NCI-H2171 treated with DMSO at 0.1 percent for 48 hours (cell line): ENCODE measurements around the gene DPY30.
"Not testable (repeated sequence)": the region's sequence is repeated elsewhere in the genome, so short reads cannot be mapped to it uniquely, and the experiment has no call there.

Experiments used
- DNase-seq: peaks from one replicate; lab custom pipeline; 2025; lab: John Stamatoyannopoulos, UW

Gene DPY30

DNA sequence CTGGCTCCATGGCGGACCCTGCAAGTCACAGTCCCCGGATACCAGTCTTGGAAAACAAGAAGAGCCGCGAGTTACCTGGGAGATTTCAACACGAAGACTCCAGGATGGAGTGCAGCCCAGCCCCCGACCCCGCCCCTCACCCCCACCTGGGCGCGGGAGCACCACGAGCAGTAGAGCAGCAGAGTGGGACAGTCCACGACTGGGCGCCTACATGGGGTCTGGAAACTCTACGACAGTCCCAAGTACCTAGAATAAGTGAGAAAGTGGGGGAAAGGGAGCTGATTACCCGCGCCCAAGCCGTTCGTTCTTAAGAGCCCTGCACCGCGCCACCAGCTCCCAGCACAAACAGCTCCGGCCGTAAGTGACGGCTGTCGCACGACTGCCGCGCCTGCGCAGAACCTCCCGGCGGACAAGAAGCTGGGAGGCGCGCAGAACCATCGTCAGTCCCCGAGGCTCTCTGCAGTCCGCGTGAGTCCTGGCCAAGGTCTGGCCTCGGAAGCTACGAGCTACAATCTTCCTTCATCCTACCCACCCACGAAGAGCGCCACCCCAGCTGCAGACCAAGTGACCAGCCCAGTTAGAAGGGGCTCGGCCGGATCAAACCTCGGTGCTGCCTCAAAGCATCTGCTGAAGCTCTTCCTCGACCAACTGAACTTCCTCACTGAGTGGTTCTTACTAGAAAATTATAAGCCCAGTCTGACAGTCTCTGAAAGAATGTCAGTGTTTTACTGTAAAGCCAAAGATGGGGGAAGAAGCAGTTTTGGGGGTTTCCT, at the start of gene DPY30:
Gene DPY30, minus strand, starts transcription at position 359 of the 773 bp plus-strand sequence. Its CDS starts 349 bp downstream, at position 10.
- DNase-seq, result peak; percentile 93

DNA sequence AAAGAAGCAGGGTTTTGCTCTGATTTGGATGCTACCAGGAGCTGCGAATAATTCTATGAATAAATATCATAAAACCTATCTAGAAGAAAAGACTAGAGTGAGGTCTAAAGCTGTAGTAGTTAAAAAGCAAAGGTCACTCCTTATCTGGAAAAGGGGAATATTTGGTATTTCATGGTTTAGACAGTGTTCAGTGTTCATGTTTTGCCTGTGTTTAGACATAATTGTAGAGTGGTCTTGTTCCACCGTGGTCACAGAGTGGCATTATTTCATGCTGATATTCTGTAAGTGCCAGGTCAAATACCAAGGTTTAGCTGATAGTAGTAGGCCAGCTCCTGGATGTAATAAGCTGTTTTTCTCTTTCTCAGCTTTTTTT, 34.5 kb upstream of the DPY30 start:
- DNase-seq, result no peak

DNA sequence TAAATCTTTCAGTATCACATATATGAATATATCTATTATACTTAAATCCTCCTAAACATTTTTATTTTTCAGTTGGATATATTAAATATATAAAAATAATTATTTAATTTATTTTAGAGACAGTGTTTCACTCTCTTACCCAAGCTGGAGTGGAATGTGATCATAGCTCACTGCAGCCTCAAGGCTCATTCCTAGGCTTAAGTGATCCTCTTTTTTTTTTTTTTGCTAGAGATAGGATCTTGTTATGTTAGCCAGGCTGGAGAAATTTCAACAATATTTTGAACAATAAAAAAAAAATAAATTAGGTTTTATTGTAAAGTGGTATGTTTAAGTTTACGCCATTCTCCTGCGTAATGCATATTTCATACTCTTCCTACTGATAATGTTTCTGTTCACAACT, 27.9 kb upstream of the DPY30 start:
- DNase-seq, result no peak

DNA sequence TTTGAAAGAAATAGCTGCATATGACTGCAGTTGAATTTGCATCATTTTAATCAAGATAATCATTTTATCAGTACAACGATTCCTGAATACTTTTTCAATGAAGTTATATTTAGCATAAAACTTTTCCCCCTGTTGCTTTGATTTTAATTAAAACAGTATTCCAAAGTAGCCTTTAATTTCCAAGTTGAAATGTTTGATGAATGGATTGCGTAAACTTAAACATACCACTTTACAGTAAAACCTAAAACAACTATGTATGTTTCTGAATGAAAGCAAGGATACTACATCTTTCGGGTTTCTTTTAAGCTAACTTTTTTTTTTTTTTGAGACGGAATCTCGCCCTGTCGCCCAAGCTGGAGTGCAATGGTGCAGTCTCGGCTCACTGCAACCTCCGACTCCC, 25.1 kb upstream of the DPY30 start:
- DNase-seq, result no peak

DNA sequence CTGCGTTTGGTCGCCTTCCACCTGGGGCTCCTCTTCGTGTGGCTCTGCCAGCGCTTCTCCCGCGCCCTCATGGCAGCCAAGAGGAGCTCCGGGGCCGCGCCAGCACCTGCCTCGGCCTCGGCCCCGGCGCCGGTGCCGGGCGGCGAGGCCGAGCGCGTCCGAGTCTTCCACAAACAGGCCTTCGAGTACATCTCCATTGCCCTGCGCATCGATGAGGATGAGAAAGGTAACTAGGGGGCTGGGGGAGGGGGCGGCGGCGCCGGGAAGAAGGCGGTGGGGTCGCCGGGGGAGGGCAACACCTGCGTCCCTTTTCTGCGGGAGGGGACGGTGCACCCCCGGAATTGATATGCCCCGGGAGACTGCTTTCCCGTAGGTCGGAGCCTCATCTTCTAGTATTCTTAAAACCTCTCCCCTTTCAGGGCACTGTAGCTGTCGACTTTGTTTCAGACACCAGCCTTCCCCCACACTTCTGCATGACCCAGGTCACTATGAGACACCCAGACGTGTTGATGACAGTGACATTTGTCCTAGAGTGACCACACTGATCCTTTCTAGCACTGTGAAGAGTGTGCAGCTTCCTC, 24.5 kb upstream of the DPY30 start:
- DNase-seq, result peak; percentile 51

DNA sequence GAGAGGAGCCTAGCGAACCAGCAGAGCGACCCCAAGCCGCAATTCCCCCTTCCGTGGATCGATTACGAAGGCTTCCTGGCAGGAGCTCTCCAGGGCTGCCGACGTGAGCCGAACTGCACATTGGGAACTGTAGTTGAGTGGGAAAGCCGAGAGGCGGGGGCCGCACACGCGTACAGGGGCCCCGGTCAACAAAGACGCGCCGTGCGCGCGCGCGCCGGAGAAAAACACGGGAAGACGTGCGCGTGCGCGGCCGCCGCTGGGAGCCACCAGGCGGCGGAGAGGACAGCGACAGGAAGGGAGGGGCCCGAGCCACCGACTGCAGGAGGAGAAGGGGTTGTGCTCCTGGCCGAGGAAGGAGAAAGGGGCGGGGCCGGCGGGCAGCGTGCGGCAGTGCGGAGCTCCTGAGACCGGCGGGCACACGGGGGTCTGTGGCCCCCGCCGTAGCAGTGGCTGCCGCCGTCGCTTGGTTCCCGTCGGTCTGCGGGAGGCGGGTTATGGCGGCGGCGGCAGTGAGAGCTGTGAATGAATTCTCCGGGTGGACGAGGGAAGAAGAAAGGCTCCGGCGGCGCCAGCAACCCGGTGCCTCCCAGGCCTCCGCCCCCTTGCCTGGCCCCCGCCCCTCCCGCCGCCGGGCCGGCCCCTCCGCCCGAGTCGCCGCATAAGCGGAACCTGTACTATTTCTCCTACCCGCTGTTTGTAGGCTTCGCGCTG, 23.9 kb upstream of the DPY30 start, which contains the start of gene SPAST:
Gene SPAST, plus strand, starts transcription at position 247 of the 711 bp plus-strand sequence. Its CDS starts 276 bp downstream, at position 523.
- peak; percentile 99 for DNase-seq

DNA sequence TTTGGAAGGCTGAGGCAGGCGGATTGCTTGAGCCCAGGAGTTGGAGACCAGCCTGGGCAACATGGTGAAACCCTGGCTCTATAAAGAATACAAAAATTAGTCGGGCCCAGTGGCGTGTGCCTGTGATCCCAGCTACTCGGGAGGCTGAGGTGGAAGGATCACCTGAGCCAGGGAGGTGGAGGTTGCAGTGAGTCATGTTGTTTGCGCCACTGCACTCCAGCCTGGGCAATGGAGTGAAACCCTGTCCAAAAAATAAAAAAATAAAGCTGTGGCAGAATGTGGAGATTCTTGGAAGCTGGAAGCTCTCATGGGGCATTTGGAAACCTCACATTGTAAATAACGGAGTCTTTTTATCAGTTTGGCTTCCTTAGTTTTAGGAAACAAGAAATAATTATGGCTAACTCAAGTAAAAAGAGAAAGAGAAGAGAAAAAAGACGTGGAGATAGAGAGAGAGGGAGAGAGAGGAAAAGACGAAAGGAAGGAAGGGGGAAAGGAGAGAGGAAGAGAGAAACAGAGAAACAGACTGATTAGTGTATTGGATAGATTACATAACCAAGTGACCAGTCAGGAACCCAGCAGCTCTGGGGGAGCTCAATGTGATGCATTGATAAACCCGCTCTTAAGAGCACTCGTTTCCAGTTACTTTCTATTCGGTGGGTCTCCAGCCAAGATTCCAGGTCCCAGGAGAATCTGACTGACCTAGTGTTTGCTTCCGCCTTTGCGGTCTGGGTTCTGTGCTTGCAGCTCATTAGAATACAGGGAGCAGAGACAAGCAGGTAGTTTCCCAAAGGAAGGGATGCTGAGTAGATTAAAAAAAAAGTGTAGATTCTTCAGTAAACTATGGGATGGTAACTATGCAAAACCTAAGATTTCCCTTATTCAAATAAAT, 22.6 kb upstream of the DPY30 start:
- DNase-seq, result peak; percentile 41

DNA sequence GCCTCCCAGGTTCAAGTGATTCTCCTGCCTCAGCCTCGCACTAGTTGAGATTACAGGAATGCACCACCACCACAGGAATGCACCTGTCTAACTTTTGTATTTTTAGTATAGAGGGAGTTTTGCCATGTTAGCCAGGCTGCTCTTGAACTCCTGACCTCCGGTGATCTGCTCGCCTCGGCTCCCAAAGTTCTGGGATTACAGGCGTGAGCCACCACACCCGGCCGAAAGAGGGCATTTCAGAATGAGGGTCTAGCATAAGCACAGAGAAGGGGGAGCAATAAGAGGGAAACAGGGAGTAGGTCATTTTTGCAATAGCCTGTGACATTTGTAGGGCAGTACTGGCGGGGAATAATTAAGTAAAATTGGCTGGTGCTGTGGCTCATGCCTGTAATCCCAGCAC, 21.8 kb upstream of the DPY30 start:
- no peak for DNase-seq

DNA sequence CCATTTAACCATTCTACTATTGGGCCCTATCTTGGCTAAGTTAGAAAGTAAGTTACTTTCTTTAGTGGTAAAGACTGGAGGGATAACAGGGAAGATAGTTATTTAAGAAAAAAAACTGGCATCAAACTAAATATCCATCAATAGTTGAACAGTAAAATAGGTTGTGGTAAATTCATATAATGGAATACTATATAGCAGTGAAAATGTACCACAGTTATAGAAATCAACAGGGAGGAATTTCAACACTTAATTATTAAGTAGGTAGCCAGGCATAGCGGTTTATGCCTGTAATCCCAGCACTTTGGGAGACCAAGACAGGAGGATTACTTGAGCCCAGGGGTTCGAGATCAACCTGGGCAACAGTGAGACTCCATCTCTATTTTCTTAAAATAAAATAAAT, 20.7 kb upstream of the DPY30 start:
- no peak for DNase-seq

DNA sequence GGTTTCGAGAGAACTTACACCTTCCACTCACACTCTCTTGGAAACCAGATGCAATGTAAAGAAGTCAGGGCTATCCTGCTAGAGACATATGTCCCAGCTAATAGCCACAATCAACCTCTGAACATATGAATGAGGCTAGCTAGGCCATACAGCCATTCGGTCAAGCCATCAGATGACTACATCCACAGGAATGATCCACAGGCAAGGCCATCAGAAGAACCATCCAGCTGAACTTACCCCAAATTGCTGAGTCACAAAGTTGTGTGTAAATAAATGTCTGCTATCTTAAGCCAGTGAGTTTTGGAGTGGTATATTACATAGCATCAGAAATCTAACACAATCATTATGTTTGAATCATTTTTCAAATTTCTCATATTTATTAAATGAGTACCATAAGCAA, 18.5 kb upstream of the DPY30 start:
- DNase-seq, result no peak

DNA sequence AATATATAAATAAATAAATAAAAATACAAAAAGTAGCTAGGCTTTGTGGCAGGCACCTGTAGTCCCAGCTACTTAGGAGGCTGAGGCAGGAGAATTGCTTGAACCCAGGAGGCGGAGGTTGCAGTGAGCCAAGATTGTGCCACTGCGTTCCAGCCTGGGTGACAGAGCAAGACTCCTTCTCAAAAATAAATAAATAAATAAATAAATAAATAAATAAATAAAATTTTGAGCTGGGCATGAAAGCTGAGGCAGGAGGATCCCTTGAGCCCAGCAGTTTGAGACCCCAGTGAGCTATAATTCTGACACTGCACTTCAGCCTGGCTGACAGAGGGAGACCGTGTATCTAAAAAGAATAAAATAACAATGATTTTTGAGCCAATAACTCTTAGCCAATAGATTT, 15.0 kb upstream of the DPY30 start:
- DNase-seq, result not testable (repeated sequence)

DNA sequence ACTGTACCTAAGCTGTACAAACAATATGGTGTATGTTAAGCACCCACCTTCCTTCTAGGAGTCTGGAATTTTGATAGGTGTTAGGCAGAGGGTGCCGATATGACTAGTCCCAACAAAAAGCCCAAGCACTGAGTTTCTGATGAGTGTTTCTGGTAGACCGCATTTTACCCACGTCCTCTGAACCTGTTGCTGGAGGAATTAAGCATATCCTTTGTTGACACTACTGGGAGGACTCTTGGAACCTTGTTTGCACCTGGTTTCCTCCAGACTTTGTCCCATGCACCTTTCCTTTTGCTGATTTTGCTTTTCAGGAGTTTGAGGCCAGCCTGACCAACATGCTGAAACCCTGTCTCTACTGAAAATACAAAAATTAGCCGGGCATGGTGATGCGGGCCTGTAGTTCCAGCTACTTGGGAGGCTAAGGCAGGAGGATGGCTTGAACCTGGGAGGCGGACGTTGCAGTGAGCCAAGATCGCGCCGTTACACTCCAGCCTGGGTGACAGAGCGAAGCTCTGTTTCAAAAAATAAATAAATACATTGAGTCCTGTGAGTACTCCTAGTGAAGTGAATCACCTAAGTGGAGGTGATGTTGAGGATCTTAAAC, 12.3 kb upstream of the DPY30 start:
- DNase-seq, result no peak

DNA sequence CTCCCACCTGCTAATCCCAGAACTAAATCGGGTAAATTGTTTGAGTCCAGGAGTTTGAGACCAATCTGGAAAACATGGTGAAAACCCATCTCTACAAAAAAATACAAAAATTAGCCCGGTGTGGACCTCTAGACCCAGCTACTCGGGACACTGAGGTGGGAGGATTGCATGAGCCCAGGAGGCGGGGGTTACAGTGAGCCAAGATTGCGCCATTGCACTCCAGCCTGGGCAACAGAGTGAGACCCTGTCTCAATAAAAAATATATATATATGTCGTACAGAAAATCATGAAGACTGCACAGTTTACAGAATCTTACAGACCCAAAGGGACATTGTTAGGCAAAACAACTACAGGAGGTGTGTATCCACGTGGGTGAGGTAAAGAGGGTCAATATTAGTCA, 4.0 kb upstream of the DPY30 start:
- no peak for DNase-seq

DNA sequence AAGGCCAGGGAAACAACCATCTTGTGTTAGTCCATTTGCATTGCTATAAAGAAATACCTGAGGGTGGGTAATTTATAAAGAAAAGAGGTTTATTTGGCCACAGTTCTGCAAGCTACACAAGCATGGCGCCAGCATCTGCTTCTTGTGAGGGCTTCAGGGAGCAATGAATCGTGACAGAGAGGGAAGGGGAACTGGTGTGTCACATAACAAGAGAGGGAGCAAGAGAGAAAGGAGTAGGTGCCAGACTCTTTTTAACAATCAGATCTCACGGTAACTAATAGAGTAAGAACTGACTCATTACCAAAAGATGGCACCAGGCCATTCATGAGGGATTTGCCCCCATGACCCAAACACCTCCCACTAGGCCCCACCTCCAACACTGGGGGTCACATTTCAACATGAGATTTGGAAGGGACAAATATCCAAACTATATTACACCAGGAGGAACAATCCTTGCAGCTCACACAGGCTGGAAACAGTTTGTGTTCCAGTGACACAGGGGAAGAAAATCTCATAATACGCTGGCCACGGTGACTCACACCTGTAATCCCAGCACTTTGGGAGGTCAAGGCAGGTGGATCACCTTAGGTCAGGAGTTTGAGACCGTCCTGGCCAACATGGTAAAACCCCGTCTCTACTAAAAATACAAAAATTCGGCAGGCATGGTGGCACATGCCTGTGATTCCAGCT, 5.3 kb downstream of the DPY30 start:
- DNase-seq, result not testable (repeated sequence)

DNA sequence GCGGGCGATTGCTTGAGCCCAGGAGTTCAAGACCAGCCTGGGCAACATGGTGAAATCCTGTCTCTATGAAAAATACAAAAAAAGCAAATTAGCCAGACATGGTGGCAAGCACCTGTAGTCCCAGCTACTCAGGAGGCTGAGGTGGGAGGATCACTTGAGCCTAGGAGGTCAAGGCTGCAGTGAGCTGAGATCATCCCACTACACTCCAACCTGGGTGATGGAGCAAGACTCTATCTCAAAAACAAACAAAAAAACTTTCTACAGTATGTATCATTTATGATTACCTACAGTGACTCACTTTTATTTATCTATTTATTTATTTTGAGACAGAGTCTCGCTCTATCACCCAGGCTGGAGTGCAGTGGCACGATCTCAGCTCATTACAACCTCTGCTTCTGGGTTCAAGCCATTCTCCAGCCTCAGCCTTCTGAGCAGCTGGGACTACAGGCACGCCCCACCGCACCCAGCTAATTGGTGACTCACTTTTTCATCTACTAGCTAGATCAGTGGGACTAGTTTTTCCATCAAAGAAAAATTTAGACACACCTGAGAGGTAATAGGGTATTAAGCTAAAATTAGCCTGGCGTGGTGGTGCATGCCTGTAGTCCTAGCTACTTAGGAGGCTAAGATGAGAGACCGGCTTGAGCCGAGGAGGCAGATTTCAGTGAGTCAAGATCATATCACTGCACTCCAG, 20.7 kb downstream of the DPY30 start:
- DNase-seq, result peak; percentile 15

DNA sequence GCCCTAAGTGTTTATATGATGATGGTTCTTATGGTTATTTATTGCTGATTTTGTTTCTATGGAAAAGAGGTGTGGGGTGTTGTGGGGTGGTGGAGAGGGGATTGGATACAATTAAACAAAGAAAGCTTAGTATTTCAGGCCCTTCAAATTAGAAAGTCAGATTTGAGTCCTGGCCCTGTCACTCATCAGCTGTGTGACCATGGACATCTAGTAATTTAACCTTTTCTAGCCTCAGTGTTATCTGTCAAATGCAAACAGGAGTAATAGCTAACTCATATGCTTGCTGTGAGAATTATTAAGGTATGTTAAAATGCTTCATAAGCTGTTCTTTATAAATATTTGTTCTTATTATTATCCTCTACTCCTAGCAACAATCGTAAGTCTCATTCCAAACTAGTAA, 26.7 kb downstream of the DPY30 start:
- no peak for DNase-seq

DNA sequence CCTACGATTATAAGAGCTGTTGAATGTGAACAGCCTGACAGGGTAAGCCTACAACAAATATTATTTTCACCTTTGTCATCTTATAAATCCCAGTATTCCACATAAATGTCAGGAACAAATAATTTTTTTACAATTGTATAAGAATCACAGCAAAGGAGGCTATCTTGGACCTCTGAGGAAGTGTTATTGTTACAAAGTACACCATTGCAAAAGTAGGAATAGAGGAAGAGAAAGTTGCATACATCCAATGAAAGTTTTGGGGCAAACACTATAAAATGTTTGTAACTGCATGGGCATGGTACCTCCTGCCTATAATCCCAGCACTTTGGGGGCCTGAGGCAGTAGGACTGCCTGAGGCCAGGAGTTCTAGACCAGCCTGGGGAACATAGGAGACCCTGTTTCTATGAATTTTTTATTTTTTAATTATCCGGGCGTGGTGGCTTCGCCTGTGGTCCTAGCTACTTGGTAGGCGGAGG, 28.1 kb downstream of the DPY30 start:
- DNase-seq, result no peak

DNA sequence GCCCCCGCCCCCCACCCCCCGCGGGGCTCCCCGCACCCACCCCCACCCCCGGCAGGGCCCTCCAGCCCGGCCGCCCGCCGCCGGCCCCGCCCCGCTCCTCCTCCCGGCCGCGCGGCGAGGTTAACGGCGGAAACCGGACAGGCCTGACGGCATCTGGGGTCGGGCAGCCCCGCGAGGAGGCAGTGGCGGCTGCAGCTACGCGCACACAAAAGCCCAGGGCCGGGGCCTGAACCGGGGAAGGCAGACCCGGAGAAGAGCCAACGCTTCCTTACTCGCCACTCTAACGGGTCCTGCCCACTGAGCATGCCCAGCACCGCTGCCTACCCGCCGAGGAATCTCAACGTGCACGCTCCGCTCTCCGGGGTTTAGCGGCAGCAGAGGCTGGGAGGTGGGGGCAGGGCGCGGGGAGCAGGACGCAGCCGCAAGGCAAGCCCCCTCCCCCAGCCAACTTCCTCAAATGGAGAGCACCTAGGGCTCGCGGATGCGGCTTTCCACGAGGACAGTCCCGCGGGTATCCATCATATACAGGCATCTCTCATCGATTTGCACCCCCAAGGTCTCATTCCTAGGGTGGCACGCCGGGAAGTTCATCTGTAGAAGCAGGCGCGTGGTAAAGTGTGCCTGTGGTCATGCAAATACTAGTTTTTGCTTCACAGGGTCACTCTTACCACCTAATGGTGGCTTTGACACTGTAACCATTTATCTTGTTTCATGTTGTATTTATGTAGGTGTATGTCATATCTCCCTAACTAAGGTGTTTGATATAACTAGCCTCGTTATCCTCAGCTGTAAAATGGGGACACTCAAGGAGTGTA, 28.7 kb downstream of the DPY30 start, which contains the start of gene MEMO1:
Gene MEMO1, minus strand, starts transcription at position 339 of the 815 bp plus-strand sequence. CDS start 761 bp downstream, outside the sequence.
- peak; percentile 94 for DNase-seq

DNA sequence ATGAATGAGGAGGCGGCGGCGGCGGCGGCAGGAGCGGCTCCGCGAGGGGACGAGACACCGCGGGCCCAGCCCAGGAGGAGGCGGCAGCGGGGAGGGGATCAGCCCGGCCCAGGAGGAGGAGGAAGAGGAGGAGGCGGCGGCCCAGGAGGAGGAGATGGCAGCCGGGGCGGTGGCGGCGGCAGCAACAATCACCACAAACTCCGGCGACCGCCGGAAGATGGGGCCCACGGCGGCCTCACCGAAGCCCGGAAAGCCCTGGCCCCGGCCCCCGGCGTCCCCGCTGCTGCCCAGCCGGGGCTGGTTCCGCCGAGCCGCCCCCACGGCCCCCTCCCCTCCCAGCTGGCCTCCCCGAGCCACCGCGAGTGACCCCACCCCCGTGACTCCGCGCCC, 29.3 kb downstream of the DPY30 start:
- not testable (repeated sequence) for DNase-seq
